K562 (cell line): ENCODE measurements around the gene FCER2. TPM values are rescaled to one million over a fixed set of nuclear protein-coding genes. Genes with fewer than 3 reads are reported as not detected.

Source experiments
- ESRRA ChIP-seq: fragments of 450-650 bp; IDR thresholded peaks from 2 replicates; pipeline ENCODE4 v1.6.1; 2014; ENCODE audit warnings: low read depth, mild to moderate bottlenecking, moderate library complexity, borderline replicate concordance
- FOXA1 ChIP-seq: fragments of 450-650 bp; IDR thresholded peaks from 2 replicates; pipeline ENCODE4 v1.6.1; 2016; ENCODE audit warnings: mild to moderate bottlenecking, borderline replicate concordance
- FOXM1 ChIP-seq, 2 experiments: fragments of 450-650 bp in 1 of 2; sonication (generic) in 1 of 2; formaldehyde crosslinking in 1 of 2; IDR thresholded peaks; 2 replicates each; pipeline versions ENCODE4 v1.6.1 to v1.9.0; 2017 to 2022; ENCODE audit warnings: low read depth in 2 of 2, mild to moderate bottlenecking in 2 of 2, missing genetic modification reagents in 1 of 2, moderate library complexity in 1 of 2
- ID3 ChIP-seq, 2 experiments: fragments of 250-450 bp in 1 of 2; fragments of 450-650 bp in 1 of 2; sonication (Bioruptor Pico) in 1 of 2; IDR thresholded peaks; 2 replicates each; pipeline versions ENCODE4 v1.6.1 to v1.8.0; 2016 to 2021; ENCODE audit warnings: mild to moderate bottlenecking in 2 of 2, moderate library complexity in 2 of 2, missing compliant biosample characterization in 1 of 2, missing genetic modification characterization in 1 of 2
- POLR2B ChIP-seq: fragments of 450-650 bp; IDR thresholded peaks from 2 replicates; pipeline ENCODE4 v1.6.1; 2018; ENCODE audit warnings: low read depth; ENCODE audit not compliant: partially characterized antibody
- TFAP4 ChIP-seq: sonication (generic); formaldehyde crosslinking; IDR thresholded peaks from 2 replicates; pipeline ENCODE4 v1.8.0; 2022; ENCODE audit warnings: missing genetic modification reagents, mild to moderate bottlenecking, moderate library complexity, borderline replicate concordance
- ZBTB1 ChIP-seq: sonication (generic); formaldehyde crosslinking; IDR thresholded peaks from 2 replicates; pipeline ENCODE4 v1.8.1; 2023; ENCODE audit warnings: missing genetic modification reagents, low read depth, mild to moderate bottlenecking, borderline replicate concordance
- ZNF609 ChIP-seq: sonication (generic); formaldehyde crosslinking; IDR thresholded peaks from 2 replicates; pipeline ENCODE4 v1.8.1; 2023; ENCODE audit warnings: missing genetic modification reagents, mild to moderate bottlenecking, borderline replicate concordance
- polyA plus RNA-seq, 8 experiments: library from polyadenylated mRNA; depleted of rRNA in 4 of 8; stranded (reverse) in 5 of 8; unstranded in 3 of 8; fragments of >200 nt; fragmentation: Nextera tagmentation in 2 of 8; fragmentation: Illumina TruSeq in 1 of 8; extraction: Ambion mirVana in 2 of 8; extraction: Trizol in 1 of 8; gene quantifications; 2 replicates each; pipeline versions ENCODE4 v1.2.1 to v1.2.3, GENCODE V29; 2011 to 2014; ENCODE audit warnings: inconsistent platforms in 1 of 8, missing spikeins in 1 of 8
- total RNA-seq, 7 experiments: library from RNA; depleted of rRNA in 6 of 7; stranded (reverse); fragments of >200 nt in 6 of 7; fragmentation: Illumina TruSeq in 2 of 7; extraction: Trizol in 2 of 7; gene quantifications; 2 replicates each; pipeline versions ENCODE4 v1.2.1 to v1.2.3, GENCODE V29; 2011 to 2021; ENCODE audit warnings: low replicate concordance in 1 of 7

FCER2 gene
- total and polyA plus RNA-seq, 9 of the 15 experiments (the other 6 are each of a cell fraction or from before 2014, with no cell fraction given) = 0.11 TPM; not detected in 8

GRCh38 chr19:7680606-7681339 is 21.2 kb downstream of the FCER2 start, which contains the start of gene TRAPPC5 (continued):
- TF ChIP-seq ID3 (CRISPR knock-in tag; IDR thresholded peaks at IDR 0.05) = no peak
- TF ChIP-seq ID3 (tag; IDR thresholded peaks at IDR 0.05) = peak; percentile 71; the same call in 1 of the 2 replicates
- TF ChIP-seq FOXM1 (IDR thresholded peaks at IDR 0.05; ENCODE audit: low read depth) = no peak
- TF ChIP-seq FOXM1 (CRISPR knock-in tag; IDR thresholded peaks at IDR 0.05; ENCODE audit: low read depth) = no peak
- no peak for TF ChIP-seq ZNF609 (CRISPR knock-in tag)
- peak; percentile 37 for TF ChIP-seq POLR2B
- TF ChIP-seq ZBTB1 (CRISPR knock-in tag) = 0 out of 2 replicates have a peak, but pooled peaks have one; percentile 31
- TF ChIP-seq ESRRA = peak; percentile 67
- TF ChIP-seq TFAP4 = peak; percentile 22; the same call in 1 of the 2 replicates
- no peak for TF ChIP-seq FOXA1
